Measurements from ENCODE around the gene PITHD1.
"Not testable (repeated sequence)": the region's sequence is repeated elsewhere in the genome, so short reads cannot be mapped to it uniquely, and the experiment has no call there.

The PITHD1 gene

GRCh38 chr1:23794732-23795182, 16.5 kb downstream of the PITHD1 start:
- not testable (repeated sequence) for H3K4me3 ChIP-seq (ENCODE audit: low read depth in 1 of 2, low read length in 2 of 2); H3K9ac ChIP-seq (ENCODE audit: low read length); H3K27me3 ChIP-seq (ENCODE audit: control insufficient read depth in 1 of 2, insufficient read depth in 2 of 2, low read length in 2 of 2); H3K27ac ChIP-seq (ENCODE audit: low read depth, low read length); H3K9me3 ChIP-seq (ENCODE audit: low read length)
- Histone ChIP-seq H3K4me1 (ENCODE audit: insufficient read depth, low read length) (peaks cover 36% of the 10 kb centered on the region), H3K36me3 (ENCODE audit: insufficient read depth, low read length) (peaks cover 12% of the 10 kb centered on the region)

- Histone ChIP-seq H3K4me1 (ENCODE audit: insufficient read depth, low read length) (peaks cover 31% of the 10 kb centered on the region), H3K27ac (ENCODE audit: low read depth, low read length) (no peak overlapping the region), H3K9ac (ENCODE audit: low read length) (no peak overlapping the region), H3K36me3 (ENCODE audit: insufficient read depth, low read length) (peaks cover 12% of the 10 kb centered on the region), H3K9me3 (ENCODE audit: low read length) (no peaks in the 10 kb centered on the region), H3K4me3 (ENCODE audit: low read depth in 1 of 2, low read length in 2 of 2) (no peak overlapping the region), H3K27me3 (ENCODE audit: control insufficient read depth in 1 of 2, insufficient read depth in 2 of 2, low read length in 2 of 2) (no peaks in the 10 kb centered on the region)
These were observed 17.7 kb downstream of the PITHD1 start for GRCh38 chr1:23795676-23796465.

DNA sequence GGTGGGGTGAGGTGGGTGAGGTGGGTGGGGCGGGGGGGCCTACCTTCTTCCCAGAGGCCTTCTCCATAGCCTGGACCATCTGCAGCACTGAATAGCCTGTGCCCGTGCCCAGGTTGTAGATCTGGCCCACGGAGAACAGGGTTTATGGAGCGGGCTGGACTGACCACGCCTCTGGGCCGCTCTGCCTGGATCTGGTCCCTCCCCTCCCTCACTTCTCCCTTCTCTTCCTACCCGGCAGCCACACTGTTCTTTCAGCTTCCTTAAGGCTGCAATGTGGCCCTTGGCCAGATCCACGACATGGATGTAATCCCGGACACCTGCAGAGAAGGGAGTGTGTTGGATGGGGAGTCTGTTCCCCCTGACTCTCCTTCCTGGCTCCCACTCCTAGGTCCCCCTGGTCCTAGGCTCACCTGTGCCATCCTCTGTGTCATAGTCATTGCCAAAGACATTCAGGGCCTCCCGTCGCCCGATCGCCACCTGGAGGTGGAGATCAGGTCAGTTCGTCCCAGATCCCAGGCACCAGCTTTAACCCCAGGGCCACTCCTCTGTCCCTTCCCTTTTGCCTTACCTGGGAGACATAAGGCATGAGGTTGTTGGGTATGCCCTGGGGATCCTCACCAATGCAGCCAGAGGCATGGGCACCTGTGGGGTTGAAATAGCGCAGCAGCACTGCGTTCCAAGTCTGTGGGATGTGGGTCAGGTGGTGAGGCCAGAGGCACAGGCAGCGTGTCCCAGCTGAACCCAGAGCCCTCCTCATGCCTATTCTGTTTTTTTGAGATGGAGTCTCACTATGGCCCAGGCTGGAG, 18.5 kb downstream of the PITHD1 start:
- no peak overlapping the region for H3K27ac ChIP-seq (ENCODE audit: low read depth, low read length)
- H3K27me3 ChIP-seq (ENCODE audit: control insufficient read depth in 1 of 2, insufficient read depth in 2 of 2, low read length in 2 of 2), result no peaks in the 10 kb centered on the region
- H3K4me3 ChIP-seq (ENCODE audit: low read depth in 1 of 2, low read length in 2 of 2), result no peak overlapping the region
- H3K9ac ChIP-seq (ENCODE audit: low read length), result no peak overlapping the region
- peaks cover 35% of the 10 kb centered on the region for H3K4me1 ChIP-seq (ENCODE audit: insufficient read depth, low read length)
- H3K9me3 ChIP-seq (ENCODE audit: low read length), result no peaks in the 10 kb centered on the region
- peaks cover 12% of the 10 kb centered on the region for H3K36me3 ChIP-seq (ENCODE audit: insufficient read depth, low read length)

- no peak overlapping the region for H3K4me3 ChIP-seq (ENCODE audit: low read depth in 1 of 2, low read length in 2 of 2)
- H3K4me1 ChIP-seq (ENCODE audit: insufficient read depth, low read length), result peaks cover 27% of the 10 kb centered on the region
- H3K27ac ChIP-seq (ENCODE audit: low read depth, low read length), result no peak overlapping the region
- peaks cover 12% of the 10 kb centered on the region for H3K36me3 ChIP-seq (ENCODE audit: insufficient read depth, low read length)
- no peak overlapping the region for H3K9ac ChIP-seq (ENCODE audit: low read length)
- no peaks in the 10 kb centered on the region for H3K9me3 ChIP-seq (ENCODE audit: low read length)
- no peaks in the 10 kb centered on the region for H3K27me3 ChIP-seq (ENCODE audit: control insufficient read depth in 1 of 2, insufficient read depth in 2 of 2, low read length in 2 of 2)
These were observed 19.5 kb downstream of the PITHD1 start for GRCh38 chr1:23797478-23798448.

DNA sequence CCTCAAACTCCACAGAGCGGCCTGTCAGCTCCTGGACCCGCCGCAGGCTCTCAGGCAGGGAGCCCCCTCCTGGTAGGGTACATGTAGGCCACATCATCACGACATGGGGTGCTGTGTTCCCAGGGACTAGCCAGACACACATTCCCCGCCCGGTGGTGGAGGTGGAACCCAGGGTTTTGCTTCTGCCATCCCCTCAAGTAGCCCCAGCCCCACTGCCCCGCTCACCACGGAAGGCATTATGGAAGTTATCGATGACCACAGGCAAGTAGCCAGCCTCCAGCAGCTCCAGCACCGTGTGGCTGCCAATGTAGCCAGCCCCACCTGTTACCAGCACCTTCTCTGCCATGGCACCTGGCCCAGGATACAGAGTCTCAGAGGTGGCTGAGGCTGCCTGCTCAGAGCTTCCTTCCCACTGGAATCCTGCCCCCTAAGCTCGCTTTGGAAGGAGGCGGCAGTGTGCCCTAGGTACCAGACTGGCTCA, 20.5 kb downstream of the PITHD1 start:
- no peak overlapping the region for H3K4me3 ChIP-seq (ENCODE audit: low read depth in 1 of 2, low read length in 2 of 2)
- no peak overlapping the region for H3K27ac ChIP-seq (ENCODE audit: low read depth, low read length)
- peaks cover 8% of the 10 kb centered on the region for H3K36me3 ChIP-seq (ENCODE audit: insufficient read depth, low read length)

DNA sequence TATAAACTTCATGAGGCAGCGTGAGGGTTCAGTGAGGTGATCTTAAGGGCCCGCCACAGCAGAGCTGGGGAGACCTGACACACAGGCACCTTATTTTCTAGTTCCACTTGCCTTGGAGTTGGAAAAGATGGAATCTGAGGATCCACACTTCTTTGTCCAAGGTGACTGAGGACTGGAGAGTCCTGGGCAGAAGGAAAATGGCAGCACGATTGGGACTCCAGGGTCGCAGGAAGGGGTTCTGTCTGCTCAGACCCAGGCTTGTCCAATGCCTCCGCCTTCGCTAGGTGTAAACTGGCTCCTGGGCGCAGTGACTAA, 21.0 kb downstream of the PITHD1 start:
- H3K4me1 ChIP-seq (ENCODE audit: insufficient read depth, low read length), result peaks cover 18% of the 10 kb centered on the region
- H3K9ac ChIP-seq (ENCODE audit: low read length), result no peak overlapping the region
- H3K27me3 ChIP-seq (ENCODE audit: control insufficient read depth in 1 of 2, insufficient read depth in 2 of 2, low read length in 2 of 2), result no peaks in the 10 kb centered on the region
- H3K4me3 ChIP-seq (ENCODE audit: low read depth in 1 of 2, low read length in 2 of 2), result peak overlapping the region; percentile 73 to 85
- H3K9me3 ChIP-seq (ENCODE audit: low read length), result no peaks in the 10 kb centered on the region
- peak overlapping the region; percentile 3 for H3K27ac ChIP-seq (ENCODE audit: low read depth, low read length)
- peaks cover 8% of the 10 kb centered on the region for H3K36me3 ChIP-seq (ENCODE audit: insufficient read depth, low read length)

More for the DNA sequence above, 20.5 kb downstream of the PITHD1 start:
- Histone ChIP-seq H3K27me3 (ENCODE audit: control insufficient read depth in 1 of 2, insufficient read depth in 2 of 2, low read length in 2 of 2) (no peaks in the 10 kb centered on the region), H3K4me1 (ENCODE audit: insufficient read depth, low read length) (peaks cover 18% of the 10 kb centered on the region), H3K9me3 (ENCODE audit: low read length) (no peaks in the 10 kb centered on the region), H3K9ac (ENCODE audit: low read length) (no peak overlapping the region)

- Histone ChIP-seq H3K27ac (ENCODE audit: low read depth, low read length) (peak overlapping the region; percentile 96), H3K36me3 (ENCODE audit: insufficient read depth, low read length) (peaks cover 8% of the 10 kb centered on the region), H3K4me3 (ENCODE audit: low read depth in 1 of 2, low read length in 2 of 2) (peak overlapping the region; percentile 73 to 85), H3K27me3 (ENCODE audit: control insufficient read depth in 1 of 2, insufficient read depth in 2 of 2, low read length in 2 of 2) (no peaks in the 10 kb centered on the region), H3K9me3 (ENCODE audit: low read length) (no peaks in the 10 kb centered on the region), H3K4me1 (ENCODE audit: insufficient read depth, low read length) (peaks cover 18% of the 10 kb centered on the region), H3K9ac (ENCODE audit: low read length) (no peak overlapping the region)
These were observed 21.6 kb downstream of the PITHD1 start for GRCh38 chr1:23799570-23800399.

- Histone ChIP-seq H3K9me3 (ENCODE audit: low read length) (no peaks in the 10 kb centered on the region), H3K27me3 (ENCODE audit: control insufficient read depth in 1 of 2, insufficient read depth in 2 of 2, low read length in 2 of 2) (no peaks in the 10 kb centered on the region), H3K4me1 (ENCODE audit: insufficient read depth, low read length) (peaks cover 18% of the 10 kb centered on the region), H3K9ac (ENCODE audit: low read length) (peak within 1 kb of the TSS; percentile 84), H3K4me3 (ENCODE audit: low read depth in 1 of 2, low read length in 2 of 2) (peak within 1 kb of the TSS; percentile 76 to 85), H3K36me3 (ENCODE audit: insufficient read depth, low read length) (peaks cover 7% of the 10 kb centered on the region), H3K27ac (ENCODE audit: low read depth, low read length) (peak within 1 kb of the TSS; percentile 96)
These were observed 22.5 kb downstream of the PITHD1 start, which contains the start of gene GALE for GRCh38 chr1:23800400-23801337. TSS of gene GALE (minus strand) at chr1:23800754. CDS start at chr1:23799007, 1,747 bp downstream.

- H3K36me3 ChIP-seq (ENCODE audit: insufficient read depth, low read length), result peaks cover 6% of the 10 kb centered on the region
- peak overlapping the region; percentile 84 for H3K9ac ChIP-seq (ENCODE audit: low read length)
- no peaks in the 10 kb centered on the region for H3K9me3 ChIP-seq (ENCODE audit: low read length)
- H3K27me3 ChIP-seq (ENCODE audit: control insufficient read depth in 1 of 2, insufficient read depth in 2 of 2, low read length in 2 of 2), result no peaks in the 10 kb centered on the region
- peak overlapping the region; percentile 96 for H3K27ac ChIP-seq (ENCODE audit: low read depth, low read length)
- peaks cover 18% of the 10 kb centered on the region for H3K4me1 ChIP-seq (ENCODE audit: insufficient read depth, low read length)
- H3K4me3 ChIP-seq (ENCODE audit: low read depth in 1 of 2, low read length in 2 of 2), result peak overlapping the region; percentile 76 to 85
These were observed 23.1 kb downstream of the PITHD1 start for GRCh38 chr1:23801338-23801748.

Measured in muscle layer of colon (tissue), 2 donors.